Astrocyte (in vitro differentiated cells and primary cell): ENCODE results near the gene TIAL1. TPM values are rescaled to one million over a fixed set of nuclear protein-coding genes. Genes with fewer than 3 reads are reported as not detected.

ENCODE experiments used
- DNase-seq: peaks from one replicate; pipeline ENCODE4 v3.0.0-alpha.2; 2010; ENCODE audit warnings: low read depth
- FAIRE-seq: peaks from 2 replicates; lab custom pipeline; 2011; peaks lifted over from hg19 to GRCh38; lab: Jason Lieb, UNC
- H2AFZ ChIP-seq: 2 replicates; pipeline ENCODE4 v1.6.0; 2012; ENCODE audit warnings: low read depth, low read length, inconsistent platforms
- H3K27ac ChIP-seq: 2 replicates; pipeline ENCODE4 v1.5.1; 2011; ENCODE audit warnings: low read depth, low read length, inconsistent platforms
- H3K27me3 ChIP-seq: 2 replicates; pipeline ENCODE4 v1.6.0; 2011; ENCODE audit warnings: low read length, inconsistent platforms; ENCODE audit not compliant: insufficient read depth
- H3K36me3 ChIP-seq: 2 replicates; pipeline ENCODE4 v1.5.1; 2011; ENCODE audit warnings: low read length, inconsistent platforms; ENCODE audit not compliant: insufficient read depth
- H3K4me1 ChIP-seq: 2 replicates; pipeline ENCODE4 v1.5.1; 2011; ENCODE audit warnings: low read length, inconsistent platforms; ENCODE audit not compliant: insufficient read depth
- H3K4me2 ChIP-seq: 2 replicates; pipeline ENCODE4 v1.6.0; 2012; ENCODE audit warnings: low read length, inconsistent platforms
- H3K4me3 ChIP-seq: 2 replicates; pipeline ENCODE4 v1.5.1; 2011; ENCODE audit warnings: low read depth, mild to moderate bottlenecking, low read length, inconsistent platforms; ENCODE audit not compliant: insufficient read depth
- H3K79me2 ChIP-seq: 2 replicates; pipeline ENCODE4 v1.6.0; 2012; ENCODE audit warnings: mild to moderate bottlenecking, low read length, inconsistent platforms; ENCODE audit not compliant: insufficient read depth
- H3K9ac ChIP-seq: 2 replicates; pipeline ENCODE4 v1.6.0; 2012; ENCODE audit warnings: mild to moderate bottlenecking, low read length, inconsistent platforms
- H3K9me3 ChIP-seq: 2 replicates; pipeline ENCODE4 v1.5.1; 2012; ENCODE audit warnings: low read depth, mild to moderate bottlenecking, low read length, inconsistent platforms; ENCODE audit not compliant: insufficient read depth
- H4K20me1 ChIP-seq: 2 replicates; pipeline ENCODE4 v1.6.0; 2012; ENCODE audit warnings: low read length, inconsistent platforms; ENCODE audit not compliant: insufficient read depth
- H3K27ac Mint-ChIP-seq: one replicate; pipeline ENCODE4 v1.8.0; 2021; ENCODE audit warnings: mild to moderate bottlenecking, mixed read lengths; ENCODE audit not compliant: unreplicated experiment
- H3K27me3 Mint-ChIP-seq: one replicate; pipeline ENCODE4 v1.8.0; 2021; ENCODE audit warnings: low read depth, mixed read lengths; ENCODE audit not compliant: unreplicated experiment
- H3K36me3 Mint-ChIP-seq: one replicate; pipeline ENCODE4 v1.8.0; 2021; ENCODE audit warnings: low read depth, mixed read lengths; ENCODE audit not compliant: unreplicated experiment
- H3K4me1 Mint-ChIP-seq: one replicate; pipeline ENCODE4 v1.8.0; 2021; ENCODE audit warnings: low read depth, mixed read lengths; ENCODE audit not compliant: unreplicated experiment
- H3K4me3 Mint-ChIP-seq: one replicate; pipeline ENCODE4 v1.8.0; 2021; ENCODE audit warnings: mild to moderate bottlenecking, moderate library complexity, mixed read lengths; ENCODE audit not compliant: unreplicated experiment
- H3K9me3 Mint-ChIP-seq: one replicate; pipeline ENCODE4 v1.8.0; 2021; ENCODE audit warnings: mild to moderate bottlenecking, mixed read lengths; ENCODE audit not compliant: unreplicated experiment
- CTCF ChIP-seq: IDR thresholded peaks from 2 replicates; pipeline ENCODE4 v1.5.1; 2011; ENCODE audit warnings: low read depth, mild to moderate bottlenecking, inconsistent platforms, low read length, moderate library complexity; ENCODE audit not compliant: insufficient read depth
- EZH2 ChIP-seq: IDR thresholded peaks from 2 replicates; pipeline ENCODE4 v1.6.1; 2012; ENCODE audit warnings: mild to moderate bottlenecking, low read length, inconsistent platforms; ENCODE audit not compliant: insufficient read depth
- total RNA-seq: library from RNA; stranded (reverse); gene quantifications from 2 replicates; pipeline ENCODE4 v1.2.1, GENCODE V29; 2021

Gene TIAL1
- total RNA-seq, 1 donor from 2014 or later = 155 TPM

- H4K20me1 ChIP-seq = peaks cover 4% of the 10 kb centered on the region
- peaks cover 5% of the 10 kb centered on the region for H3K4me1 ChIP-seq
- H3K27ac ChIP-seq = no peak overlapping the region
- Mint-ChIP-seq H3K4me1 (peaks cover 4% of the 10 kb centered on the region), H3K36me3 (peaks cover 13% of the 10 kb centered on the region), H3K27me3 (peaks cover 1% of the 10 kb centered on the region), H3K27ac (no peak overlapping the region), H3K9me3 (no peaks in the 10 kb centered on the region), H3K4me3 (no peak overlapping the region)
- H3K36me3 ChIP-seq = no peaks in the 10 kb centered on the region
- no peak for TF ChIP-seq CTCF
- H3K79me2 ChIP-seq = peaks cover 7% of the 10 kb centered on the region
- FAIRE-seq (no peak), DNase-seq (no peak)
- no peaks in the 10 kb centered on the region for H3K9me3 ChIP-seq
- no peaks in the 10 kb centered on the region for H3K27me3 ChIP-seq
- H3K4me3 ChIP-seq = no peak overlapping the region
- H2AFZ ChIP-seq = no peak overlapping the region
- H3K4me2 ChIP-seq = no peak overlapping the region
- no peak overlapping the region for H3K9ac ChIP-seq
Measured at GRCh38 chr10:119602241-119603095, 5.7 kb upstream of the TIAL1 start.

- DNase-seq = no peak
- H3K4me3 Mint-ChIP-seq = no peak overlapping the region
- H3K4me2 ChIP-seq = no peak overlapping the region
Measured at GRCh38 chr10:119598397-119598796, 1.6 kb upstream of the TIAL1 start.

More at GRCh38 chr10:119598397-119598796, 1.6 kb upstream of the TIAL1 start:
- peaks cover 15% of the 10 kb centered on the region for H3K4me1 Mint-ChIP-seq
- H3K27ac ChIP-seq = no peak overlapping the region
- peaks cover 22% of the 10 kb centered on the region for H3K36me3 Mint-ChIP-seq
- H3K27me3 Mint-ChIP-seq = no peaks in the 10 kb centered on the region
- H3K27me3 ChIP-seq = no peaks in the 10 kb centered on the region
- TF ChIP-seq CTCF = no peak
- TF ChIP-seq EZH2 = no peak
- peaks cover 3% of the 10 kb centered on the region for H3K36me3 ChIP-seq
- no peaks in the 10 kb centered on the region for H3K9me3 ChIP-seq
- H3K9ac ChIP-seq = no peak overlapping the region
- H4K20me1 ChIP-seq = peaks cover 29% of the 10 kb centered on the region
- peaks cover 36% of the 10 kb centered on the region for H3K79me2 ChIP-seq
- H3K4me3 ChIP-seq = no peak overlapping the region
- no peaks in the 10 kb centered on the region for H3K9me3 Mint-ChIP-seq
- no peak for FAIRE-seq
- peaks cover 22% of the 10 kb centered on the region for H3K4me1 ChIP-seq
- H3K27ac Mint-ChIP-seq = no peak overlapping the region
- no peak overlapping the region for H2AFZ ChIP-seq
